Measurements from ENCODE around the gene OLAH.
"Not testable (repeated sequence)": the region's sequence is repeated elsewhere in the genome, so short reads cannot be mapped to it uniquely, and the experiment has no call there.

The OLAH gene

DNA sequence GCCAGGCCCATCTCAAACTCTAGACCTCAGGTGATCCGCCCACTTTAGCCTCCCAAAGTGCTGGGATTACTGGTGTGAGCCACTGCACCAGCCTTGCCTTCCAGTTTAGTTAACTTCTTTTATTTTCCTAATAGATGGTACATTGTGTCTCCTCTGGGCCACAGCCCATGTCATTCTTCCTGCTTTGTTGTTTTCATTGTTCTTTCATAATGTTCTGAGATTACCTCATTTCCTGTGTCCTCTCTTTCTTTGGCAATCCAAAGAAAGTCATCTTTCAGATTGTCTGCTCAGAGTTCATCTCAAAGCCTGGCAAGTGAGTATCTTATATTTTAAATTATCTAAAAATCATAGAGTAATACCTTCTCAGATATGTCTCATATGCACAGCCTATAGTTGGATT, at the start of gene OLAH:
Gene OLAH (plus strand): TSS at position 270 of the 400 bp plus-strand sequence. CDS start 3,346 bp downstream, outside the sequence.
- DNase-seq, result no peak

DNA sequence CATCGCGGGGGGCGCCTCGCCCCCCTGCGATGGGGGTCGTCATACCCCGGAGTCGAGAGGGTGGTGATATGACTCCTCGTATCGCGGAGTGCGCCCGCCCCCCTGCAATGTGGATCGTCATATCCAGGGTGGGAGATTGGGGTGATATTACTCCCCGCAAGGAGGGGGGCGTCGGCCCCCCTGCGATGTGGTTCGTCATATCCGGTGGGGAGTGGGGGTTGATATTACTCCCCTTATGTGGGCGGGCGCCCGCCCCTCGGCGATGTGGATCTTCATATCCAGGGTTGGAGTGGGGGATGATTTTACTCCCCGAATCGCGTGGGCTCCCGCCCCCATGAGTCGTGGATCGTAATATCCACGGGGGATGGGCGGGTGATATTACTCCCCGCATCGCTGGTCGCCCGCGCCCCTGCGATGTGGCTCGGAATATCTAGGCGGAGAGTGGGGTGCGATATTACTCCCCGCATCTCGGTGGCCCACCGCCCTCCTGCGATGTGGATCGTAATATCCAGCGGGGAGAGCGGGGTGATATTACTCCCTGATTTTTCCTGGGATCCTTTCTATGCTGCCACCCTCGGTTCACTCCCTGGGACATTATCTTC, 47.7 kb upstream of the OLAH start:
- DNase-seq, result no peak

DNA sequence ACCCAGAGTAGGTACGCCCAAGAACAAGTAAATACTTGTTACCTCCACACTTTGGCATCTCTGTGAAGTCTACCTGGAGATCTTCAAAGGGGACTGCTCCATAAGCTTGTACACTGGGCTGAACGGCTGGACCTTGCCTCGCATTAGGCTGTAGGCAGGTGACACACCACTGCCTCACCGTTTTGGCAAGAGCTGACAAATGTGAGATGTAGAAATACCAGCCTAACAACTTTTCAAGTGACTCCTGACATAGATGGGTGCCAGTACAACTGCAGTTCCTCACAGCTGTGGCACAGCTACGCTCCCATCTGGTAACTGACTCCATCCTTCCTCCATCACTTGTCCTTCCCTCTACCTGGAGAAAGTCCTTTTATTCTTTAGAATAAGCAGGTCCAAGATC, 30.2 kb upstream of the OLAH start:
- not testable (repeated sequence) for DNase-seq

DNA sequence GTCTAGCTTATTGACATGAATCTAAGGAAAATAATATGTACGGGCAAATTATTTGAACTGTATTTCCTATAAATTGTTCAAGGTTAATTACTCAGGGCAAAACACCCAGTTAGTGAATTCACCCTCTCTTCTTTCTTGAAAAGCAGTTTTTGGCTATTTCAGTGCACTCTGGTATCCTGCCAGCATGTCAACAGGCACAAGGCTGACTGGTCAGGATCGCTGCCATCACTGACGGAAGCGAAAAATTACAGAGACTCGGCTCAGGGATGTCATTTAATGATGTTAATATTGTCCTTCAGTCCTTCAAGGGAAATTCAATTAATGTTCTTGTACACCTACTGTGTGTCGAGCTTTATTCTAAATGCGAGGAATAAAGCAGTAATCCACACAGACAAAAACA, 28.3 kb upstream of the OLAH start:
- DNase-seq, result no peak

DNA sequence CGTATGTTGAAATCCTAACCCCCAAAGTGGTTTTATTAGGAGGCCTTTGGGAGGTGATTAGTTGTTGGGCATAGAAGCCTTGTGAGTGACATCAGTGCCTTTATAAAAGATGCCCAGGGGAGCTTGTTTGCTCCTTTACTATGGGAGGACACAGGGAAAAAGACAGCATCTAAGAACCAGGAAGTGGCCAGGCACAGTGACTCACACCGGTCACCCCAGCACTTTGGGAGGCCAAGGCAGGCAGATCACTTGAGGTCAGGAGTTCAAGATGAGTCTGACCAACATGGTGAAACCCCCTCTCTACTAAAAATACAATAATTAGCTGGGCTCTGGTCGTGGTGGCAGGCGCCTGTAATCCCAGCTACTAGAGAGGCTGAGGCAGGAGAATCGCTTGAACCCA, 22.8 kb upstream of the OLAH start:
- not testable (repeated sequence) for DNase-seq

DNA sequence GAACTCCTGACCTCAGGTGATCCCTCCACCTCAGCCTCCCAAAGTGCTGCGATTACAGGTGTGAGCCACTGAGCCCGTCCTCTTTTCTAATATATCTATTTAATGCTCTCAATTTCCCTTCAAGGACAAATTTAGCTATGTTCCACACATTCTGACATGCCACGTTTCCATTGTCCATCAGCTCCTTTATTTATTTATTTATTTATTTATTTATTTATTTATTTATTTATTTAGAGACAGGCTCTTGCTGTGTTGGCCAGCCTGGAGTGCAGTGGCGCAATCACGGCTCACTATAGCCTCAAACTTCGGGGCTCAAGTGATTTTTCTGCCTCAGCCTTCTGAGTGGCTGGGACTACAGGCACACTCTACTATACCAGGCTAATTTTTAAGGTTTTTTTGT, 20.7 kb upstream of the OLAH start:
- DNase-seq, result not testable (repeated sequence)

DNA sequence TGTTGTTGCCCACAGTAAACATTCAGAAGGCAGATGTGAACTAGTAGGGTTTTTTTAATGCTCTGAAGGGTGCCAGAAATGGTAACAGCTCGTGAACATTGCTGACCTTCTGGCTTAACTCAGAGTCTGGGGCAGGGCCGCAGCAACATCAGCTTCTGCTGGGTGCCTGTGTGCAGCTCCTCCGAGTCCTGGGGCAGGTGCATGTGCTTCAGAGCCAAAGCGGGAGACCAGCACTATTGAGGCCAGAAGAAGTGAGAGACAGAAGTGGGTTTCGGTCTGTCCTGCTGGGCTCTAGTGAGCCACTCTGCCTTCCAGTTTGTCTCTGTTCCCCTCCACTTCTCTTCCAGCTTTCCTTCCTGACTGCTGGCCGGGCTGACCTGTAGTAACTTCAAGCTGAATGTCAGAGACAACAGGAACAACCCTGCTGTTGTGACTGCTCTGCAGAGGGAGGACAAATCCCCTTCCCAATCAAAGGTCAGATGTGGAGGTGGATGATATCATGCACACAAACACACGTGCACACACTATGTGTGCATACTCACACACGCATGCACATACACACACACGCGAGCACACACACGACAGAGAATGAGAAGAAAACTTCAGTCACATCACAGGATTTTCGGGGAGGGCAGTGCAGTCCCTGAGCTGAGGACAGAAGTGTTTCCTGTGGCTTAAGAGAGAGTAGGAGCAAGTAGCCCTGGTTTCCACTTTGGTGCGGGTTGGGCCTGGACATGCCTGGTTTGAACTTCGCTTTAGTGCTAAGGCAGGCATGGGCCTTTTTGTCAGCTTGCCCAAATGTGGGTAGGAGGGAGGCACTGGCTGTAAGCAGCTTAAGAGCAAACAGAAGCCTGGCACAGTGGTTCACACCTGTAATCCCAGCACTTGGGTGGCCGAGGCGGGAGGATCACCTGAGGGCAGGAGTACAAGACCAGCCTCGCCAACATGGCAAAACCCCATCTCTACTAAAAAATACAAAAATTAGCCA, 19.4 kb upstream of the OLAH start:
- not testable (repeated sequence) for DNase-seq

DNA sequence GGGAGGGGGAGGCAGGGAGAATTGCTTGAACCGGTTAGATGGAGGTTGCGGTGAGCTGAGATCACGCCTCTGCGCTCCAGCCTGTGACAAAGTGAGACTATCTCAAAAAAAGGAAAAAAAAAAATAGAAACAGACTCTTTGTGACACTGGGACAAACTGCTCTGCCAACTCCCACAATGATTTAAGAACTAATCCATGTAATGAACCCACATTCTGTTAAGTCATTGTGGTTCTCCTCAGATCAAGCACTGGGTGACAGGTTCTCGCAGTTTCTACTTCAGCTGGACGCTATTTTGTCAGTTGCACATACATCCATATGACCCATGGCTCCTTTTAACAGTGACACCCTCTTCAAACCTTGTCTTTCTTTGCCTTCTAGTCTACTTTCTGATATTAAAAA, 18.7 kb upstream of the OLAH start:
- DNase-seq, result not testable (repeated sequence)

DNA sequence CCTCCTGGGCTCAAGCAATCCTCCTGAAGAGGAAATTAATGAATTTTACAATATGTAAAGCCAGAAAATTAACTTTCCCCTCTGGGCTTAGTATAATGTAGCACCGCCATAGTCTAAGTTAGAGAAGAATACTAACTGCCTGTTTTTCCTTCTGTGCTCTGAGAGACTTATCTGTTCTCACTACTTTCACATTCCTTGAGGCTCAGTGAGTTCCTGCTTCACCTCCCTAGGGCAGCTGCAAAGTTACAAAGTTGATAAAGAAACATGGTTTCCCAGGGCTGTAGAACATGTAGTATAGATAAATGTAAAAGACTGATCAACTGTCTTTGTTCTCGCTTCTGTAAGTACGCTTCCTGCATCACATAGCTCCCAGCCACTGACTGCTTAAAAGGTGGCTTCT, 16.0 kb upstream of the OLAH start:
- DNase-seq, result no peak

DNA sequence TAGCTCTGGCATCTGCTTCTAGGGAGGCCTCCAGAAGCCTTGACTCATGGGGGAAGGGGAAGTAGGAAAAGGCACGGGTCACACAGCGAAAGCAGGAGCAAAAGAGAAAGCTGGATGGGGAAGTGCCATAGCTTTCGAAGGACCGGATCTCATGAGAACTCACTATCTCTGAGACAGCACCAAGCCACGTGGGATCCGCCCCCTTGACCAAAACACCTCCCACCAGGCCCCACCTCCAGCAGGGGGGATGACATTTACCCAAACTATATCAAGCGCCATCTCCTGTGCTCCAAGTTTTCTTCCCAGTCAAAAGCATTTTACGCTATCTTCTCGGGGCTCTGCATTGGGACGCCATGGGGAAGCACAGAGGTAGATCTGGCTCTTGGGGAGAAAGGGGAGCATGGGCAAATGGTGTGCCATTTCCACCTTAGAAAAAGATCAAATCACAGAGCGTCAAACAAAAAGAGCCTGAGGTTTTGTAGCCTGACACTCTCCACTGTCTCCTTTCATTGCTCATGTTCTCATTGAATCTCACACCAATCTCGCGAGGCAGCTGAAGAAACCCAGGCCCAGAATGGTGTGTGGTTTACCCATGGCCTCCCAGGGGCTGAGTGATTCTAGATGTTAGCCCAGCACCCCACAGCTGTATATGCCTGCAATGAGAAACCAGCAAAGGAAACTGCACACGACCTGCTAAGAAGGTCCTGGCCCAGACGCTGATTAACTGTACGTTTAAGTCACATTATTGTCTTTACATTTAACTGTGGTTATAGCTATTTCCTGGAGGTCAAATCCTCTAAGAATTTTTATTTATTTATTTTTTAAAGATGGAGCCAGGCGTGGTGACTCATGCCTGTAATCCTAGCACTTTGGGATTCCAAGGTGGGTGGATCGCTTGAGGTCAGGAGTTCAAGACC, 8.1 kb upstream of the OLAH start:
- DNase-seq, result peak; percentile 1

DNA sequence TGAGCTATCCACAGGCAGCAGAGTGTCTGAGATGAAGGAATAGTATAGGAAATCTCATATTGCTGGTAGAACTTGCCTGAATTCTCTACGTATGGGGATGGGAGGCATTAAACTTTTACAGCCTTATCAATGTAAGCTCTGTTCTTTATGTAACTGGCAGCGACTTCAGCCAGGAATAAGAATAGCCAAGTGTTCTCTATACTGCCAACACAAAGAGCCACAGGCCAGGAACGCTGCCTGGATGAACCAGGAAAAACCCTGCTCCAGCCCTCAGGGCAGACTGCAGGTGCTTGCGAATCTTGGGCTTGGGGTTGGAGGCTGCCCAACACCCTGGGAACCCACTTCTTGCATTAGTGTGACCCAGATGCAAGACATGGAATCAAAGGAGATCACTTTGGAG, 6.1 kb upstream of the OLAH start:
- no peak for DNase-seq

DNA sequence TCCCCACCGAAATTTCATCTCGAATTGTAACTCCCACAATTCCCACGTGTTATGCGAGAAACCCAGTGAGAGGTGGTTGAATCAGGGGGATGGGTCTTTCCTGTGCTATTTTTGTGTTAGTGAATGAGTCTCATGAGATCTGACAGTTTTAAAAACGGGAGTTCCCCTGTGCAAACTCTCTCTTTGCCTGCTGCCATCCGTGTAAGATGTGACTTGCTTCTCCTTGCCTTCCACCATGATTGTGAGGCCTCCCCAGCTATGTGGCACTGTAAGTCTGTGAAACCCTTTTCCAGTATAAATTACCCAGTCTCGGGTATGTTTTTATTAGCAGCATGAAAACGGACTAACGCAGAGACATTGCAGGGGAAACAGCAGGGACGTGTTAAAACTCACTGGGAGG, 5.3 kb upstream of the OLAH start:
- no peak for DNase-seq

DNA sequence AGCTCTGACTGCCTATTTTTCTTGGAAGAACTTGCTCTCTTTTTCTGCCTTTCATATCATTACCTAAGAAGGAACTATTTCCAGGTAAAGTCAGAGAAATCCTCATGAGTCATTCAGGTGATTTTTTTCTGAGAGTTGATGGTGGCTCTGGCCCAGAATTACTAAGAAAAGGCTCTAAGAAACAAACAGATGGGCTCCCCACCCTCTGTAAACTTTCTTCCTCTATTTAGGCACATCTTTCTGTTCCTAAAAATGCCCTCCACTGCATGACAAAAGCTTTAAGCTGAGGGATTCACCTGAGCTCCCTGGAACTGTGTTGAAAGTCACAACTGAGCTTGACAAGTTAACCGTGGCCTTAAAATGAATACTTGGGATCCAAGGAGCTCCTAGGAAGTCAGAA, 1.6 kb downstream of the OLAH start:
- no peak for DNase-seq

DNA sequence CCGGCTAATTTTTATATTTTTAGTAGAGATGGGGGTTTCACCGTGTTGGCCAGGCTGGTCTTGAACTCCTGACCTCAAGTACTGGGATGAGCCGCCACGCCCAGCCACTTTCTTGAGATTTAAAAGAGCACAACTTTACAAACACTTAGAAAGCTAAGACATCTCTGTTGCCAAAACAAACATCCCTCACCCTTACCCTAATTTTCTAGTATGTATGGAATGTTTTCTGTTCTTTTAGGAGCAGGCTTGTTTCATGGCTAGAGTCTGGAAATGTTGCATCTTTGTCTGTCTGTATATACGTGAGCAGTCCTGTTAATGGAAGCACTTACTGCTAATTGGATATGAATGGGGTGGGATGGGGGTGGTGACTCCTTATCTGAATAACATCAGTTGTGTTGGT, 2.9 kb downstream of the OLAH start:
- no peak for DNase-seq

DNA sequence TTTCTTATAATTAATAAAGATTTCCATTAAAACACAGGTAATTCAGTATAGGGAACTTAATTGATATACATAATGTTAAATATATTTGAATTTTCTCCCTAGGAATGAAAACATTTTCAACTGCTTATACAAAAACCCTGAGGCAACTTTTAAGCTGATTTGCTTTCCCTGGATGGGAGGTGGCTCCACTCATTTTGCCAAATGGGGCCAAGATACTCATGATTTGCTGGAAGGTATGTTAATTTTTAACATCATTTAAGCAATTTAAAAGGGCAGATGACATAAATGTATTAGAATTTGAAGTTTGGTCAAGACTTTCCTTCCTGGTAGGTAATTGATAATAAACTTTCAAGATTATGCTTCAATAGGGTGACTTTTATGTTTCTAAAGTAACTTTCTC, 5.8 kb downstream of the OLAH start:
- DNase-seq, result no peak

DNA sequence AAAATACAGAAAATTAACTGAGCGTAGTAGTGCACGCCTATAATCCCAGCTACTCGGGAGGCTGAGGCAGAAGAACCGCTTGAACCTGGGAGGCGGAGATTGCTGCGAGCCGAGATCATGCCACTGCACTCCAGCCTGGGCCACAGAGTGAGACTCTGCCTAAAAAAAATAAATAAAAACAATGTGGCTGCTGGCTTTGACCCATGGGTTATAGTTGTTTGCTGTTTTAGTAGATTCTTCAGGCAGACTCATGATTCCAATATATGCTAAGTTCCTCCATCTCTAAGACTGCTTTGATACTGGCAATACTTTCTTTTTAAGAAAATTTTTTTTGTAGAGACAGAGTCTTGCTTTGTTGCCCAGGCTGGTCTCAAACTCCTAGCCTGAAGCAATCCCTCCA, 8.4 kb downstream of the OLAH start:
- no peak for DNase-seq

DNA sequence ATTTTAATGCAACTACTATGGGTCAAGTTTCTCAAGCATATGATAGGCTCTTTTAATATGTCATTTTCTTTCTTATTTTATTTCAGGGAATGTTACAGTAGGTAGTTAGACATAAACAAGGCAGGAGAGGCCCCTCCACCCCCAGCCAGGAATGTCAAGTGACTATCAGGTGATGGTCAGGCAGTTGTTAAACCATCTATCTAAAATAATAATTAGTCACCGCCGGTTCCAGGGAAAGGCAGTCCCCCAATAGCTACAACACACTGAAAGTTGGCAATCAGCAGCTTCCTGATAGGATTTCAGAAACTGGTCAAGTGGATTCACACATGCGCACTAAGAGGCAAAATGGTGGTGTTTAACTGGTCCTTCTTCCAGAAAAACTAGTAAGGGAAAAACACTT, 9.3 kb downstream of the OLAH start:
- no peak for DNase-seq

DNA sequence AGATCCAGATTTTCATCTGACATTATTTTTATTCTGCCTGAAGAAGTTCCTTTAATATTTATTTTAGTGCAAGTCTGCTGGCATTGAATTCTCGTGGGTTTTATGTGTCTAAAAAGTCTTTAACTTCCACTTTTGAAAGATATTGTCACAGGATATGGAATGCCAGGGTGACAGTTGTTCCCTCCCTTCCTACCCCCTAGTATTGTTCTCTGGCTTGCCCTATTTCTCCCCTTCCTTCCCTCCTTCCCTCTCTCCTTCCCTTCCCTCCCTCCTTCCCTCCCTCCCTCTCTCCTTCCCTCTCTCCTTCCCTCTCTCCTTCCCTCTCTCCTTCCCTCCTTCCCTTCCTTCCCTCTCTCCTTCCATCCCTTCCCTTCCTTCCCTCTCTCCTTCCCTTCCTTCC, 14.9 kb downstream of the OLAH start:
- DNase-seq, result no peak

DNA sequence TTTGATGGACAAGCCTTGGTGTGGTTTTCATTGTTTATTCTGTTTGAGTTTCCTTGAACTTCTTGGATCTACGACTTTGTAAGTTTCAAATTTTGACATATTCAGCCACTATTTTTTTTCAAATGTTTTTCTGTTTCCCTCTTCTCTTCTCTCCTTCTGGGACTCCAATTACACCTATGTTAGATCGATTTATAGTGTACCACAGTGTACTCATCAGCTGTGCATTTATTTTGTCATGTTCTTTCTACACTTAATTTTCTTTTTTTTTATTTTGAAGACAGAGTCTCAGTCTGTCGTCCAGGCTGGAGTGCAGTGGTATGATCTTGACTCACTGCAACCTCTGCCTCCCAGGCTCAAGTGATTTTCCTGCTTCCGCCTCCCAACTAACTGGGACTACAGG, 16.2 kb downstream of the OLAH start:
- no peak for DNase-seq

DNA sequence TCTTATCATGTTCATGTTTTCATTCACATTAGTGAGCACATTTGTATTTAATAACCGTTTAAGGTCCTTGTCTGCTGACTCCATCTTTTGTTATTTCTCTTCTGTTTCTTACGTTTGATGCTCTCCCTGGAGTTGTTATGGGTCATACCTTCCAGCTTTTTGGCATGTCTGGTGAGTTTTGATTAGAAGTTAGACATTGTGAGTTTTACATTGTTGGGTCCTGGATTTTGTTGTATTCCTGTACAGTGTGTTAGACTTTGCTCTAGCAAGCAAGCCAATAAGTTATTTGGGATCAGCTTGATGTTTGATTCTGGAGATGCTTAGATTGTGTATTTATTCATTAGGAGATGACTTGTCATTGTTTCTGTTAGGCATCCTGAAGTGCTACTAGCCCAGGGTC, 16.9 kb downstream of the OLAH start:
- no peak for DNase-seq

DNA sequence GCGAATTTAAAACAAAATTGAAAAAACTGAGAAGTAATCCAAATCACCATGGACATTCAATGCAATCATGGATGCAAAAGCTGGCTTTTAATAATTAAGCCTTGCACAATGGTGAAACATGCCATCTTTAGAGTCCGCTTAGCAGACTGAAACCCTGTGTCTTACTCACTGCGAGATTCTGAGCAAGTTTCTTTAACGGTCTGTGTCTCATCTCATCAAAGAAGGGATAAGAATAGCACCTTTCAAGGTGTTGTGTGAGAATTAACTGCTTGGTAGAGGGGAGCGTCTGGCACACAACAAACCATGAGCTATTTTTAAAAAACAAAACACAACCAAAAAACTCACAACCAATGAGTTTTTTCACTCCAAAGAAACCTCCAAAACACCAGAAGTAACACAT, 23.4 kb downstream of the OLAH start:
- DNase-seq, result no peak

DNA sequence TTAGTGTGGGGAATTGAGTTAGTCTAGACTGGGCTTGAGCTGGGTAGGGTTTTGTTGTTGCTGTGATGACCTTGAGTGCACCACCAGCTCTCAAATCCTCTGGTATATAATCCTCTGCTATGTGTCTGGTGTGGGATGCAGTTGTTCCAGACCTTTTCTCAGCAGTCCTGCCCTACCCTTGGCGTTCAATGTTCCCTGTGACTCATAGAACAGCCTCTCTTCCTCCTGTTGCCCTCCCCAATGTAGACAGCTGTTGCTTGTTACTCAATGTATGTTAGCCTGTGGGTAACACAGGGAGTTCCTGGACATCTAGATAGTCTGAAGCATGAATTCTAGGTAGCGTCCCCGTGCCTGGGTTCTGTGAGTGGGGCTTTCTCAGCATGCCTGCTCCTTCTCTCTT, 25.1 kb downstream of the OLAH start:
- DNase-seq, result no peak

DNA sequence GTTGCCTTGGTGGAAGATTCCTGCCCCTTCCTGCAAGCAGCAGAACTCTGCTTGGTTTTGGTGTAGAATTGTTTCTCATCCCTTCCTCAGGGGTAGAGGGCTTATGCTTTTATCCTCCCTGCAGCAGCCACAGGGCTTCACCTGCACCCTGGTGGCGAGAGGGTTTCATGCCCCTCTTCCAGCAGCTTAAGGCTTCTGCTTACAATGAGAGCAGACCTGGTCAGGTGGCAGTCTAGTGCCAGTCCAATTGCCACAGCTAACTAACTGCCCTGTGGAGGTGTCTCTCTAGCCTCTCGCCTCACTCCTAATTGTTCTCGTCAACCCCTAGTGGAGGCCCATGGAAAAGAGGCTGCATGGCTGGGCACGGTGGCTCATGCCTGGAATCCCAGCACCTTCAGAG, 25.5 kb downstream of the OLAH start:
- DNase-seq, result no peak
